Osteoblast (primary cell): ENCODE results near the gene UBE2C. TPM values are rescaled to one million over a fixed set of nuclear protein-coding genes. Genes with fewer than 3 reads are reported as not detected.
A peak's percentile ranks its signal among the peaks of the same experiment; 100 is the strongest.
"Not testable (repeated sequence)": the region's sequence is repeated elsewhere in the genome, so short reads cannot be mapped to it uniquely, and the experiment has no call there.

Source experiments
- DNase-seq: peaks from one replicate; pipeline ENCODE4 v3.0.0; 2011; ENCODE audit warnings: low spot score, mixed read lengths; ENCODE audit not compliant: insufficient read length; ENCODE audit errors: missing footprints
- H2AFZ ChIP-seq: 2 replicates; pipeline ENCODE4 v1.6.0; 2011; ENCODE audit warnings: mild to moderate bottlenecking, low read length
- H3K27ac ChIP-seq: 2 replicates; pipeline ENCODE4 v1.5.1; 2011; ENCODE audit warnings: mild to moderate bottlenecking, low read depth, low read length, moderate library complexity
- H3K27me3 ChIP-seq: 2 replicates; pipeline ENCODE4 v1.6.0; 2012; ENCODE audit warnings: mild to moderate bottlenecking, control low read depth, inconsistent platforms, low read length, moderate library complexity; ENCODE audit not compliant: insufficient read depth
- H3K36me3 ChIP-seq: 2 replicates; pipeline ENCODE4 v1.5.1; 2011; ENCODE audit warnings: mild to moderate bottlenecking, low read length, control low read depth, moderate library complexity; ENCODE audit not compliant: insufficient read depth
- H3K4me1 ChIP-seq: 2 replicates; pipeline ENCODE4 v1.5.1; 2011; ENCODE audit warnings: mild to moderate bottlenecking, low read length, control low read depth, moderate library complexity; ENCODE audit not compliant: insufficient read depth
- H3K4me2 ChIP-seq: 2 replicates; pipeline ENCODE4 v1.6.0; 2011; ENCODE audit warnings: mild to moderate bottlenecking, low read length; ENCODE audit not compliant: insufficient read depth
- H3K4me3 ChIP-seq: fragments of 200-600 bp; sonication (generic); 3 replicates; pipeline ENCODE4 v1.5.1; 2012; ENCODE audit warnings: mild to moderate bottlenecking, low read length, inconsistent platforms; ENCODE audit not compliant: insufficient read depth
- H3K79me2 ChIP-seq: 2 replicates; pipeline ENCODE4 v1.6.0; 2012; ENCODE audit warnings: mild to moderate bottlenecking, low read length, control low read depth, inconsistent platforms; ENCODE audit not compliant: insufficient read depth
- H3K9me3 ChIP-seq: 2 replicates; pipeline ENCODE4 v1.5.1; 2011; ENCODE audit warnings: low read depth, low read length, control low read depth
- H4K20me1 ChIP-seq: 2 replicates; pipeline ENCODE4 v1.6.0; 2012; ENCODE audit warnings: mild to moderate bottlenecking, low read length, control low read depth; ENCODE audit not compliant: insufficient read depth
- total RNA-seq: library from RNA; depleted of rRNA; stranded (reverse); fragments of >200 nt; gene quantifications from 2 replicates; pipeline ENCODE4 v1.2.3, GENCODE V29; 2012
- TF ChIP-seq, protein P1 (sequence below): IDR thresholded peaks from 2 replicates; pipeline ENCODE4 v1.5.1; 2011; ENCODE audit warnings: mild to moderate bottlenecking, low read depth, low read length, moderate library complexity; ENCODE audit errors: extremely low read depth

The UBE2C gene
- total RNA-seq, 1 donor: 2.5 TPM

DNA sequence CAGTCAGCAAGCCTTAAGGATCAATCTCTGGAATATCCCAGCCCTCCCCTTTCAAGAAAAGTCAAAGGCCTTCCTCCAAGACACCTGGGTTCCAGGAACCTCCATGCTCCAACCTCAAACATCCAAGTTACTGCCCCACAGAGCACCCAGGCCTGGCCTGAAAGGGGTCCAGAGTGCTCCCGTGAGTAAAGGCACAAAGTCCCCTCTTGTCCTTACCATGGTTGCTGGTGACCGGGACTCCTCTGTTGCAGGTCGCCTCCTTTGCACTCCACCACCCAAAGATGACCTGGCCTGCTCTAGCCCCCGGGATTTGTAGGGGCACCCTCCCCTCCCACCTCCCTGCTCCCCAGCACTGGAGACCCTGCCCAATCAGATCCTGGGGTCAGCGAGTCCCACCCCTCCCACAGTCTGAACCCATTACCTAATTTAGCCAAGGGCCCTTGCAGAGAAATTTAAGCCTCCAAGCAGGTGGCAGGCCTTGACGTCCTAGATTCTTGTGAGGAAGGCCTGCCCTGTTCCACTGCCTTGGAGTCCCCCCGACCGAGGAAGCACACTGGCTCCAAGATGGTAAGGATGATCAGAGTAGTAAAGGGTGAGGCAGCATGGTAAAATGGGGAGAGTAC is 14.7 kb downstream of the UBE2C start, which contains the start of gene TNNC2:
Gene TNNC2, minus strand, starts transcription at position 283 of the 623 bp plus-strand sequence. Its CDS starts 64 bp downstream, at position 219.
- H3K4me3 ChIP-seq: no peak within 1 kb of the TSS

GRCh38 chr20:45827712-45828111 is 15.3 kb downstream of the UBE2C start:
- no peaks in the 10 kb centered on the region for H3K79me2 ChIP-seq
- peaks cover 22% of the 10 kb centered on the region for H3K4me1 ChIP-seq
- DNase-seq: no peak
- no peak overlapping the region for H3K27ac ChIP-seq
- H3K36me3 ChIP-seq: no peaks in the 10 kb centered on the region
- H3K4me3 ChIP-seq: no peak overlapping the region
- H4K20me1 ChIP-seq: no peaks in the 10 kb centered on the region
- TF ChIP-seq, protein P1, sequence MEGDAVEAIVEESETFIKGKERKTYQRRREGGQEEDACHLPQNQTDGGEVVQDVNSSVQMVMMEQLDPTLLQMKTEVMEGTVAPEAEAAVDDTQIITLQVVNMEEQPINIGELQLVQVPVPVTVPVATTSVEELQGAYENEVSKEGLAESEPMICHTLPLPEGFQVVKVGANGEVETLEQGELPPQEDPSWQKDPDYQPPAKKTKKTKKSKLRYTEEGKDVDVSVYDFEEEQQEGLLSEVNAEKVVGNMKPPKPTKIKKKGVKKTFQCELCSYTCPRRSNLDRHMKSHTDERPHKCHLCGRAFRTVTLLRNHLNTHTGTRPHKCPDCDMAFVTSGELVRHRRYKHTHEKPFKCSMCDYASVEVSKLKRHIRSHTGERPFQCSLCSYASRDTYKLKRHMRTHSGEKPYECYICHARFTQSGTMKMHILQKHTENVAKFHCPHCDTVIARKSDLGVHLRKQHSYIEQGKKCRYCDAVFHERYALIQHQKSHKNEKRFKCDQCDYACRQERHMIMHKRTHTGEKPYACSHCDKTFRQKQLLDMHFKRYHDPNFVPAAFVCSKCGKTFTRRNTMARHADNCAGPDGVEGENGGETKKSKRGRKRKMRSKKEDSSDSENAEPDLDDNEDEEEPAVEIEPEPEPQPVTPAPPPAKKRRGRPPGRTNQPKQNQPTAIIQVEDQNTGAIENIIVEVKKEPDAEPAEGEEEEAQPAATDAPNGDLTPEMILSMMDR: no peak
- no peak overlapping the region for H2AFZ ChIP-seq
- H3K27me3 ChIP-seq: peaks cover 10% of the 10 kb centered on the region
- no peak overlapping the region for H3K4me2 ChIP-seq
- H3K9me3 ChIP-seq: no peaks in the 10 kb centered on the region

More for the DNA sequence above, 14.7 kb downstream of the UBE2C start, which contains the start of gene TNNC2:
- Histone ChIP-seq H3K27ac (peak within 1 kb of the TSS; percentile 74), H4K20me1 (no peaks in the 10 kb centered on the region), H2AFZ (peak within 1 kb of the TSS; percentile 79), H3K79me2 (no peaks in the 10 kb centered on the region), H3K9me3 (no peaks in the 10 kb centered on the region), H3K4me2 (peak within 1 kb of the TSS; percentile 0), H3K36me3 (no peaks in the 10 kb centered on the region), H3K27me3 (peaks cover 10% of the 10 kb centered on the region), H3K4me1 (peaks cover 20% of the 10 kb centered on the region)
- DNase-seq: no peak
- TF ChIP-seq, protein P1: no peak

GRCh38 chr20:45828589-45828988 is 16.1 kb downstream of the UBE2C start:
- DNase-seq: peak; percentile 93

GRCh38 chr20:45829673-45830106 is 17.2 kb downstream of the UBE2C start:
- H3K4me3 ChIP-seq, H3K9me3 ChIP-seq, H4K20me1 ChIP-seq, H2AFZ ChIP-seq, H3K27me3 ChIP-seq, DNase-seq, H3K79me2 ChIP-seq, H3K4me2 ChIP-seq, H3K27ac ChIP-seq, H3K36me3 ChIP-seq: not testable (repeated sequence)
- peaks cover 35% of the 10 kb centered on the region for H3K4me1 ChIP-seq

More at GRCh38 chr20:45828589-45828988, 16.1 kb downstream of the UBE2C start:
- no peaks in the 10 kb centered on the region for H3K79me2 ChIP-seq
- peak overlapping the region; percentile 27 for H3K4me2 ChIP-seq
- peaks cover 28% of the 10 kb centered on the region for H3K4me1 ChIP-seq
- TF ChIP-seq, protein P1: no peak
- no peak overlapping the region for H3K4me3 ChIP-seq
- H3K27me3 ChIP-seq: peaks cover 3% of the 10 kb centered on the region
- peak overlapping the region; percentile 74 for H3K27ac ChIP-seq
- no peak overlapping the region for H2AFZ ChIP-seq
- no peaks in the 10 kb centered on the region for H3K36me3 ChIP-seq
- H3K9me3 ChIP-seq: no peaks in the 10 kb centered on the region
- no peaks in the 10 kb centered on the region for H4K20me1 ChIP-seq
